Astrocyte (in vitro differentiated cells and primary cell): ENCODE measurements around the gene EIF4G3.

Source experiments
- EZH2 ChIP-seq: IDR thresholded peaks from 2 replicates; pipeline ENCODE4 v1.6.1; 2012; ENCODE audit warnings: mild to moderate bottlenecking, low read length, inconsistent platforms; ENCODE audit not compliant: insufficient read depth
- TF ChIP-seq, protein P1 (sequence below): IDR thresholded peaks from 2 replicates; pipeline ENCODE4 v1.5.1; 2011; ENCODE audit warnings: low read depth, mild to moderate bottlenecking, inconsistent platforms, low read length, moderate library complexity; ENCODE audit not compliant: insufficient read depth

DNA sequence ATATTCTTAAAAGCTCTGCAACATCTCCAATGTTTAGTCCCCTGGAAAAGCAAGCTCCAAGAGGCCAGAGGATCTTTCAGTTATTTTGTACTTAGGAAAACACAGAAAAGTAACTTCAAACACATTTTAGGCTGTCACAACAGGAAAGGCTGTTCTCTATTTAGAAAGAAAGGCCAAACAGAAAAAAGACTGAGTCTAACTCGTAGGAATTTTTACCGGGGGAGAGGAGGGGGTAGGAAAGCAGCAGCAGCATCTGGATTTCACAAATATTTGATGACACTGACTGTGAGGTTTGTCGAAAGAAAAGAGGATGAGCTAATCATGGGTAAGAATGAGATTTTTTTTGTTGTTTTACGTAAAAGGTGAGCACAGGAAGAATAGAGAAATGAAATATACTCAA lies 107.1 kb downstream of the EIF4G3 start:
- TF ChIP-seq, protein P1, sequence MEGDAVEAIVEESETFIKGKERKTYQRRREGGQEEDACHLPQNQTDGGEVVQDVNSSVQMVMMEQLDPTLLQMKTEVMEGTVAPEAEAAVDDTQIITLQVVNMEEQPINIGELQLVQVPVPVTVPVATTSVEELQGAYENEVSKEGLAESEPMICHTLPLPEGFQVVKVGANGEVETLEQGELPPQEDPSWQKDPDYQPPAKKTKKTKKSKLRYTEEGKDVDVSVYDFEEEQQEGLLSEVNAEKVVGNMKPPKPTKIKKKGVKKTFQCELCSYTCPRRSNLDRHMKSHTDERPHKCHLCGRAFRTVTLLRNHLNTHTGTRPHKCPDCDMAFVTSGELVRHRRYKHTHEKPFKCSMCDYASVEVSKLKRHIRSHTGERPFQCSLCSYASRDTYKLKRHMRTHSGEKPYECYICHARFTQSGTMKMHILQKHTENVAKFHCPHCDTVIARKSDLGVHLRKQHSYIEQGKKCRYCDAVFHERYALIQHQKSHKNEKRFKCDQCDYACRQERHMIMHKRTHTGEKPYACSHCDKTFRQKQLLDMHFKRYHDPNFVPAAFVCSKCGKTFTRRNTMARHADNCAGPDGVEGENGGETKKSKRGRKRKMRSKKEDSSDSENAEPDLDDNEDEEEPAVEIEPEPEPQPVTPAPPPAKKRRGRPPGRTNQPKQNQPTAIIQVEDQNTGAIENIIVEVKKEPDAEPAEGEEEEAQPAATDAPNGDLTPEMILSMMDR: no peak
- TF ChIP-seq EZH2: no peak
